HG02884 (cell line): Measurements from ENCODE around the gene NDUFS6.

Source experiments
- ATAC-seq: cut with Tn5 transposase; IDR thresholded peaks from one replicate; pipeline ENCODE4 v1.9.1; 2021; ENCODE audit warnings: mild to moderate bottlenecking, moderate library complexity; ENCODE audit not compliant: unreplicated experiment

Gene NDUFS6

GRCh38 chr5:1801222-1801966 is at the start of gene NDUFS6:
Gene NDUFS6, plus strand, starts transcription at chr5:1801407. Its CDS starts 11 bp downstream, at chr5:1801418.
- ATAC-seq: peak; percentile 48

GRCh38 chr5:1751864-1752822 is 49.1 kb upstream of the NDUFS6 start:
- ATAC-seq: no peak

- ATAC-seq: no peak
Observed at GRCh38 chr5:1752881-1753280, 48.3 kb upstream of the NDUFS6 start.

- ATAC-seq: no peak
Observed at GRCh38 chr5:1753490-1753889, 47.7 kb upstream of the NDUFS6 start.

GRCh38 chr5:1754531-1755220 is 46.5 kb upstream of the NDUFS6 start:
- no peak for ATAC-seq

- ATAC-seq: no peak
Observed at GRCh38 chr5:1755321-1755949, 45.8 kb upstream of the NDUFS6 start.

GRCh38 chr5:1756481-1756880 is 44.7 kb upstream of the NDUFS6 start:
- no peak for ATAC-seq

- ATAC-seq: no peak
Observed at GRCh38 chr5:1757511-1757910, 43.7 kb upstream of the NDUFS6 start.

- ATAC-seq: no peak
Observed at GRCh38 chr5:1758574-1758973, 42.6 kb upstream of the NDUFS6 start.

GRCh38 chr5:1759378-1759970 is 41.7 kb upstream of the NDUFS6 start:
- no peak for ATAC-seq

- ATAC-seq: no peak
Observed at GRCh38 chr5:1760231-1760630, 41.0 kb upstream of the NDUFS6 start.

- ATAC-seq: no peak
Observed at GRCh38 chr5:1760656-1761452, 40.4 kb upstream of the NDUFS6 start.

GRCh38 chr5:1761453-1761755 is 39.8 kb upstream of the NDUFS6 start:
- no peak for ATAC-seq

GRCh38 chr5:1762121-1762882 is 38.9 kb upstream of the NDUFS6 start:
- ATAC-seq: no peak

- ATAC-seq: no peak
Observed at GRCh38 chr5:1762883-1763547, 38.2 kb upstream of the NDUFS6 start.

- ATAC-seq: no peak
Observed at GRCh38 chr5:1763548-1763911, 37.7 kb upstream of the NDUFS6 start.

- ATAC-seq: no peak
Observed at GRCh38 chr5:1763960-1764605, 37.1 kb upstream of the NDUFS6 start.

GRCh38 chr5:1764606-1764960 is 36.6 kb upstream of the NDUFS6 start:
- ATAC-seq: no peak
